ENCODE data around the gene SCRN3.

The SCRN3 gene

GRCh38 chr2:174412256-174412655 lies 16.7 kb downstream of the SCRN3 start:
- DNase-seq: no peak

GRCh38 chr2:174428214-174428613 lies 32.7 kb downstream of the SCRN3 start:
- DNase-seq: no peak

GRCh38 chr2:174430066-174430465 lies 34.5 kb downstream of the SCRN3 start:
- DNase-seq: no peak

DNA sequence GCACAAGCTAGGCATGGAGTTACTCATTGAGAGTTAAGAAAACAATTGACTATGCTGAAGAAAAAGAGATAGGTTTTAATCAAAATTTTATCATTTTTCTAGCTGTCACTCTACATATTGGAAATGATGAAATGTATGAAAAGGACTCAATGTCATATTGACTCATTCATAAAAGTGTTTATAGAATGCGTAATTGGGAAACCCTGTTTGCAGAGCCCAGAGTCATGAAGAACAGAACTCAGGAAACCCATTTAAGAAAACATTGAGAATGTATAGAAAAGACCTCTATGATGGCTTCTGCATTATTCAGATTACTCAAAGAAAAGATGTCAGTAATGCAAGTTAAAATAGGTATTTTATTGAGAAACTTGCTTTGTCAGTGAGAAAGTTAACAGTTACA lies 36.4 kb downstream of the SCRN3 start:
- no peak for DNase-seq

- no peak for DNase-seq
Measured at GRCh38 chr2:174436351-174436750, 40.8 kb downstream of the SCRN3 start.

GRCh38 chr2:174438146-174438886 lies 42.8 kb downstream of the SCRN3 start:
- DNase-seq: no peak

DNA sequence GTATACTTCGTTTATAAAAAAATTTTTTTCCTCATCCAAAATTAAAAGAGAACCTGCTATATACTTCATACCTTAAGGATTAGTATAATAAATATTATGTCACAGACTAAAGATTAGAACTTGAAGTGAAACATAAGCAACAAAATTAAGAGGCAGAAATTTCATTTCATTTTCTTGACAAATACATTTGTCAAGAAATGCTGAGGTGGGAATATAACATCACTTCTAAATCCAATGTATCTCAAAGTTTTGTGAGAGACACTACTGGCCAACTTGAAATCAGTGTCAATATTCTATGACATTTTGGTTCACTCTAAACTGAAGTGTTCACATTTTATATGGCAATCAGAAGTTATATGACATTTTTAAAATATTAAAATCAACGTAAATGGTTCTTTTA lies 43.8 kb downstream of the SCRN3 start:
- DNase-seq: no peak

DNA sequence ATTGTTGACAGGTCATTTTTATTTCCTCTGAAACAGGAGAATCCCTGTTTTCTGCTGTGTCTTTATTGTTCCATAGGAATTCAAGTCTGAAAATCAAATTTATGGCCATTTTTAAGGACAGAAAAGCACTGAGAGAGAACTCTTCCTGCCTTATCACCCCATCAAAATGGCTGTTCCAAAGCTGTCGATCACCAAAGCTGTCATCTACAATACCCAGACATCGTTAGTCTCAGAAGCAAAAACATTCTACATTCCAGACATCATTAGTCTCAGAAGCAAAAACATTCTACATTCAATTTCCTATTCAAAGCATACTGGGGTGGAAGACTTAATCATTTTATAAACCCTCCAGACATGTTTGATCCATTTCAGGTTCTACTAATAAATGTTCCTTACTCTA lies 44.4 kb downstream of the SCRN3 start:
- DNase-seq: no peak

GRCh38 chr2:174442546-174443510 lies 47.3 kb downstream of the SCRN3 start:
- no peak for DNase-seq

- no peak for DNase-seq
Measured at GRCh38 chr2:174444761-174445160, 49.2 kb downstream of the SCRN3 start.

DNA sequence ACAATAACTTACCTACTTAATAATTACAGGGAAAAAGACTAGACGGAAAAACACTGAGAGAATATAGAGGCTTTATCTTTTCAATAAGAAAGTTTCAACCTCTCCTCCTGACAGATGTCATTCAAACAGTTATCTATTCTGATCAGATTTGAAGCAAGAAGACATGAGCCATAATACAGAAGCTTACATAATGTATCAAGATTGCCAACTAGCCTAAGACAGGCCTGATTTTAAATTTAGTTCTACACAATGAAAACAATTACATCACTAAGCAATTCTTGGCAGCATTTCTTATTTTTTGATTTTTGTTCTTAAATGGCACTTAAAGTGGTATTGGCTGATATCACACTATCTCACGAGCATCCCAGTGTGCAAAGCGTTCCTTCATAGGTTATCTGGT lies 49.7 kb downstream of the SCRN3 start:
- DNase-seq: no peak

DNA sequence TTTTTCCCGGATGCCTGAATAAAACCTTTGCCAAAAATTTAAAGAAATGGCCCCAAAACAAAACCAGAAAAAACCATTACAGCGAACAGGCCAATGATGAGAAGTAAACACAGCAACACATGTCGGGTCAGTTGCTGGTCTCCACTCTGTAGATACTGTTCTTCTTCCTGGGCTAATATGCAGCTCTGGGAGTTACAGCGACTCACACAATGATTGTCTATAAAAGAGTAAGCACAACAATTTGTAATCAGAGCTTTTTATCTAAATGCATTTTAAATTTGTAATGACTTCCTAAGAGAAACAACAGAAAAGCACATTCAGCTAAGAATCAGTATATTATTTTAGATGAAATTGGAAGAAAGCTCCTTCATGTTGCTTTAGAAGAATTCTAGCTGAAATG lies 51.0 kb downstream of the SCRN3 start:
- no peak for DNase-seq

DNA sequence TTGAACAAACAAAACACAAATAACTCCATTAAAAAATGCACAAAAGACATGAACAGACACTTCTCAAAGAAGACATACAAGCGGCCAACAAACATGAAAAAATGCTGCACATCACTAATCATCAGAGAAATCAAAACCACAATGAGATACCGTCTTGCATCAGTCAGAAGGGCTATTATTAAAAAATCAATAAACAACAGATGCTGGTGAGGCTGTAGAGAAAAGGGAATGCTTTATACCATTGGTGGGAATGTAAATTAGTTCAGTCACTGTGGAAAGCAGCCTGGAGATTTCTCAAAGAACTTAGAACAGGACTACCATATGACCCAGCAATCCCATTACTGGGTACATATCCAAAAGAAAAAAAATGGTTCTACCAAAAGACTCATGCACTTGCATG lies 53.5 kb downstream of the SCRN3 start:
- no peak for DNase-seq

GRCh38 chr2:174450021-174450816 lies 54.7 kb downstream of the SCRN3 start:
- DNase-seq: no peak

DNA sequence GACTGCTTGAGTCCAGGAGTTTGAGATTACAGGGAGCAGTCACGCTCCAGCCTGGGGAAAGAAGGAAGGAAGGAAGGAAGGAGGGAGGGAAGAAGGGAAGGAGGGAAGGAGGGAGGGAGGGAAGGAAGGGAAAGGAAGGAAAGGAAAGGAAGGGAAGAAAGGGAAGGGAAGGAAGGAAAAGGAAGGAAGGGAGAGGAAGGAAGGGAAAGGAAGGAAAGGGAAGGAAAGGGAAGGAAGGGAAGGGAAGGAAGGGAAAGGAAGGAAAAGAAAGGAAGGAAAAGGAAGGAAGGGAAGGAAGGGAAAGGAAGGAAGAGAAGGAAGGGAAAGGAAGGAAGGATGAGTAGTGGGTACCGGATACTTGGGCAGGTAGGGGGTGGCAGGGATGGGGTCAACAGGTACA lies 59.0 kb downstream of the SCRN3 start:
- DNase-seq: no peak

DNA sequence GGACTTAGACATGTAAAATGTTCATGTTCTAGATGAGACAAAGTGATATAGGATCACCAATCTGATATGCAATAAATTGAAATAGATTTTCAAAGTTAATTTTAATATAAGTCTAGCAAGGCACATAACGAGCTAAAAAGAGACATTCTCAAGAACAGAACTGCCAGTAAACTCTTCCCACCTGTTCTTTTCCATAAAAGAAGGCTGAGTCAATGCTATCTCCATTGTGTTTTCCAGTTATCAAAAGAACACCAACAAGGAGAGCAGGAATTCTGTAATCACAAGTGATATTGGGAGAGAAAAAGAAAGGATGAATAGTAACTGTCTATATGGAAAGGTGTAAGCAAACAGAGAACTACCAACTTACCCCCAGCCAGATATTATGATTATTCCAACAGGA lies 65.7 kb downstream of the SCRN3 start:
- DNase-seq: no peak

DNA sequence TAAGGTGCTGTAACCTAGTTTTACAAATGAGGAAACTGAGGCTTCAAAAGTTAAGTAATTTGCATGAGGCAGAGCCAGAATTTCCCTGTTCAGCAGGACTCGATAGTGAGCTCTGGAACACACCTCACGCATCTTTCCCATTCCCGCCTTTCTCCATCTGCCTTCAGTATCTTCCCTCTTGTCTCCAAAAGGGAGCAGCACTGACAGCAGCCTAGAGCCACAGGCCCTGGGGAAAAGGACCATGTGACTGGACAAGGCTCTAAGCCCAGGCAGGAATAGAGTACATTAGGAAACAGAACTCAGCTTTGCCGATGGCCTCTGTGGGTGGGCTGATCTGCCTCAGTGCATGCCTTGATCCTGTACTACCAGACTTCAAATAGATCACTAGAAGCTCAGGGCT lies 69.8 kb downstream of the SCRN3 start:
- DNase-seq: no peak

DNA sequence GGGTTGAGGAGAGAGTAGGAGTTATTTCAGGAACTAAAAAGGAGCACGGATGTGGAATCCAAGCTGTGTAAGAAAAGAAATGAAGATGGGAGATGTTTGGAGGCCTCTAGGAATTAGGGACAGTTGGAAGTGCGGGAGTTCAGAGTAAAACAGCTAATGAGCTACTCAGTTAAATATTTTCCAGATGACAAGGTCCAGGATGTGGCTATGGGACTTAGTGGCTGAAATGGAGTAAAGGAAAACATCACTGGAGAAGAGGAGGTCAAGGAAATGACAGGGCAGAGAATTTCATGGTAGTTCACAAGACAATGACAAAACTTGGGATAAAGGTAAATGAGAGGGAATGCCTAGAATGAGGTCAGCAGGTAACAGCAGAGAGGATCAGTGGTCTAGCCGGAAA lies 78.3 kb downstream of the SCRN3 start:
- no peak for DNase-seq

GRCh38 chr2:174477759-174478158 lies 82.2 kb downstream of the SCRN3 start:
- DNase-seq: no peak
